NCI-H2081 (cell line): Measurements from ENCODE around the gene TEX264.
"Not testable (repeated sequence)": the region's sequence is repeated elsewhere in the genome, so short reads cannot be mapped to it uniquely, and the experiment has no call there.

ENCODE experiments used
- DNase-seq, 2 experiments: peaks; one replicate each; lab custom pipeline; 2025; lab: John Stamatoyannopoulos, UW

Gene TEX264

GRCh38 chr3:51670823-51671733, at the start of gene TEX264:
TSS of gene TEX264 (plus strand) at chr3:51671252. CDS start at chr3:51674305, 3,053 bp downstream.
- DNase-seq, result peak; percentile 84 to 87

GRCh38 chr3:51622413-51622812, 48.6 kb upstream of the TEX264 start:
- DNase-seq, result no peak

GRCh38 chr3:51622868-51623267, 48.2 kb upstream of the TEX264 start:
- peak; percentile 11 to 65 for DNase-seq

- no peak for DNase-seq
Measured at GRCh38 chr3:51630513-51630912, 40.5 kb upstream of the TEX264 start.

GRCh38 chr3:51637144-51637940, 33.7 kb upstream of the TEX264 start:
- no peak for DNase-seq

- DNase-seq, result peak in 1 of 2 experiments; percentile 47
Measured at GRCh38 chr3:51637941-51638471, 33.0 kb upstream of the TEX264 start.

- no peak for DNase-seq
Measured at GRCh38 chr3:51642462-51642861, 28.6 kb upstream of the TEX264 start.

GRCh38 chr3:51646091-51646490, 25.0 kb upstream of the TEX264 start:
- no peak for DNase-seq

- not testable (repeated sequence) for DNase-seq
Measured at GRCh38 chr3:51652103-51652502, 18.9 kb upstream of the TEX264 start.

- DNase-seq, result not testable (repeated sequence)
Measured at GRCh38 chr3:51653409-51653808, 17.6 kb upstream of the TEX264 start.

GRCh38 chr3:51657234-51657633, 13.8 kb upstream of the TEX264 start:
- DNase-seq, result no peak

GRCh38 chr3:51659942-51660341, 11.1 kb upstream of the TEX264 start:
- no peak for DNase-seq

GRCh38 chr3:51662456-51662855, 8.6 kb upstream of the TEX264 start:
- no peak for DNase-seq

GRCh38 chr3:51668756-51669155, 2.3 kb upstream of the TEX264 start:
- DNase-seq, result no peak

GRCh38 chr3:51669241-51670052, 1.6 kb upstream of the TEX264 start:
- peak; percentile 63 to 68 for DNase-seq

GRCh38 chr3:51670053-51670822, 814 bp upstream of the TEX264 start:
- DNase-seq, result no peak

GRCh38 chr3:51671734-51672475, 853 bp downstream of the TEX264 start:
- DNase-seq, result peak; percentile 39 to 55

- DNase-seq, result no peak
Measured at GRCh38 chr3:51673181-51673801, 2.2 kb downstream of the TEX264 start.

GRCh38 chr3:51673802-51674654, 3.0 kb downstream of the TEX264 start:
- DNase-seq, result no peak
